Measurements from ENCODE around the gene C3orf33.
"Not testable (repeated sequence)": the region's sequence is repeated elsewhere in the genome, so short reads cannot be mapped to it uniquely, and the experiment has no call there.

Gene C3orf33

GRCh38 chr3:155805802-155806618 lies at the start of gene C3orf33:
TSS of gene C3orf33 (minus strand) at chr3:155806278. CDS start at chr3:155806252, 26 bp downstream.
- peak; percentile 26 for DNase-seq

GRCh38 chr3:155854141-155854940 lies 48.3 kb upstream of the C3orf33 start, which contains the start of gene SLC33A1:
TSS of gene SLC33A1 (minus strand) at chr3:155854427. CDS start at chr3:155853997, 430 bp downstream.
- peak; percentile 98 for DNase-seq

GRCh38 chr3:155853214-155854140 lies 47.4 kb upstream of the C3orf33 start:
- no peak for DNase-seq

DNA sequence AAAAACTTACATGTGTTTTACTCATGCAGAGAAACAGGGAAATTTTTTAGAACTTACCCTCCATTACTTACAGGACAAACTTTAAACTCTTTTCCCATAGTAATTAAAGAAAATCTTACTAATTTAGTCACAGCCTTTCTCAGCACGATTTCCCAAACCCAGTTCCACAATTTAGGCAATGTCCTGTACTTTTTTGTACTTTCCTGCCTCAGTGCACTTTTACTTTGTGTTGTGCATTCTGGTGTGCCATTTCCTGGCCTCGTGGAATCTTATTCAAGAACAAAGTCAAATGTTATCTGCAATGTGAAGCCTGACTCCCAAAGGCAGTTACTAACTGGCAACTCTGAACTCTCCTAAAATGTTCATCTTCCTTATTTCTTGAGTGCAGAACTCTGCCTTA lies 46.3 kb upstream of the C3orf33 start:
- no peak for DNase-seq

DNA sequence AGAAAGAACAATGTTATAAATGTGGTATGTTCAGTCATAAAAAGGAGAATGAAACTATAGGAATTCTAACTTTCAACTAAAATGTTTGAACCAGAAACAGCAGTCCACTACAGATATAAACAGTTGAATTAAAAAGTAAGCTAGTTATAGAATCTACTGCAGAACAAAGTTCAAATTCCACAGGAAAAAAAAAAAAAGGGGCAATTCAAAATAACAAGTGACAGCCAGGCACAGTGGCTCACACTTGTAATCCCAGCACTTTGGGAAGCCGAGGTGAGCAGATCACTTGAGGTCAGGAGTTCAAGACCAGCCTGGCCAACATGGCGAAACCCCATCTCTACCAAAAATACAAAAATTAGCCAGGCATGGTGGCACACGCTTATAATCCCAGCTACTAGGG lies 43.3 kb upstream of the C3orf33 start:
- DNase-seq: not testable (repeated sequence)

- DNase-seq: no peak
These were observed 41.9 kb upstream of the C3orf33 start for GRCh38 chr3:155847993-155848392.

- no peak for DNase-seq
These were observed 40.0 kb upstream of the C3orf33 start for GRCh38 chr3:155846119-155846518.

DNA sequence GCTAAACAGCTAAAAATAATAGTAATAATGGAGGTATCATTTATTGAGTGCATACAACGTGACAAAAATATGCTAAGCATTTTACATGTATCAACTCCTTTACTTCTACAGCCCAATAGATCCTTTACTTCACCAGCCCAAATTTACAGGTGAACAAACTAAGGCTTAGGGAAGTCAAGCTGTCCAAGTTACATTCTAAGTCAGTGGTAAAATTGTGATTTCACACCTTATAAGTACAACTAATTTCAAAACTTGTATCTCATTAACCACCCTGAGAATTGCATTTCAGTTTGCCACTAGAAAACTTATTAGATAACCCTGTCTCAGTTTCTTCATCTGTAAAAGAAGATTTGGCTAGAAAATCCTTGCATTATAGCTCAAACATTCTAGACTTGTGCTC lies 37.5 kb upstream of the C3orf33 start:
- no peak for DNase-seq

- DNase-seq: no peak
These were observed 29.4 kb upstream of the C3orf33 start for GRCh38 chr3:155835341-155836071.

GRCh38 chr3:155828490-155829098 lies 22.5 kb upstream of the C3orf33 start:
- not testable (repeated sequence) for DNase-seq

- DNase-seq: no peak
These were observed 9.0 kb upstream of the C3orf33 start for GRCh38 chr3:155815030-155815545.

DNA sequence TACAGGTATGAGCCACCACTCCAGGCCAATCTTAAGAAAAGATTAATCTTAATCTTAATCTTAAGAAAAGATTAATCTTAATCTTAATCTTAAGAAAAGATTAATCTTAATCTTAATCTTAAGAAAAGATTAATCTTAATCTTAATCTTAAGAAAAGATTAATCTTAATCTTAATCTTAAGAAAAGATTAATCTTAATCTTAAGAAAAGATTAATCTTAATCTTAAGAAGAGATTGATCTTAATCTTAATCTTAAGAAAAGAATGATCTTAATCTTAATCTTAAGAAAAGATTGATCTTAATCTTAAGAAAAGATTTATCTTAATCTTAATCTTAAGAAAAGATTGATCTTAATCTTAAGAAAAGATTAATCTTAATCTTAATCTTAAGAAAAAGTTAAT lies 7.1 kb upstream of the C3orf33 start:
- DNase-seq: not testable (repeated sequence)

DNA sequence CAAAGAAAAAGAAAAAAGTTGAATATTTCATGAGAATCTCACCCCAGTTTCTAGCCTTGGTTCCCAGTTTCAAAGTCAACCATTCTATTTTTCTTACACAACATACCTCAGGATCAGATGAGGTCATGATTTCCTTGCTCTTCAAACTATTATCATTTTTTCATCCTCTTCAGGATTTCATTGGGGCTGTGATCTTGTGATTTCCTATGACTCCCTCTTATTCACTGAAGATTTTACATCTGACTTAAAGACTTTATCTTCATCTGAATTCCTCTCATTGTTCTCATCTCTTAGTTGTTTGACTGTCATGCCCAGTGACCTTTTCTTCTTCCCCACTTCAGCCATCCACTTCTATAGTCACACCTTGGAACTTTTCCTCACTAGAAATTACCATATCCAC lies 3.1 kb upstream of the C3orf33 start:
- no peak for DNase-seq

DNA sequence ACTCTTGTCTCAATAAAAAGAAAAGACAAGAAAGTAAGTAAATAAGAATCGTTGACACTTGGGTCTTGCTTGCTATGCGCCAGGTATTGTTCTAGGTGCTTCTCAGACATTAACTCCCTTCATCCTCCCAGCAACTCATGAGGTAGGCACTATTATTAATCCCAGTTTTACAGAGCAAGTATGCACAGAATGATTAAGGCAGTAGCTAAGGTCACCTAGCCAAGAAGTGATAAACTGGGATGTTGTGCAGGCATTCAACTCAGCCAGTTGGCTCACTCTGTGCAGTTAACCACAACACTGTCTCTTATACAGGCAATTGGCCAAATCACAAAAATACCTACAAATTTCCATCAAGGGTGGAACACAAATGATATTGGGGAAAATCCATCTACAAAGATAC lies 1.7 kb upstream of the C3orf33 start:
- DNase-seq: no peak

GRCh38 chr3:155805204-155805801 lies 775 bp downstream of the C3orf33 start:
- no peak for DNase-seq

- no peak for DNase-seq
These were observed 1.8 kb downstream of the C3orf33 start for GRCh38 chr3:155804323-155804722.

DNA sequence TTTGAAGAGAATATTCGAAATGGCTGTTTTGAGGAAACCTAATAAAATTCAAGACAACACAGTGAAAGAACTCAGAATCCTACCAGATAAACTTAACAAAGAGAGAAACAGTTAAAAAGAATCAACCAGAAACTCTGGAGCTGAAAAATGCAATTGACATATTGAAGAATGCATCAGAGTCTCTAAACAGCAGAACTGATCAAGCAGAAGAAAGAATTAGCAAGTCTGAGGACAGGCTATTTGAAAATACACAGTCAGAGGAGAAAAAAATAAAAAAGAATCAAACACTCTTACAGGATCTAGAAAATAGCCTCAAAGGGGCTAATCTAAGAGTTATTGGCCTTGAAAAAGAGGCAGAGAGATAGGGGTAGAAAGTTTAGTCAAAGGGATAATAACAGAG lies 13.5 kb downstream of the C3orf33 start:
- DNase-seq: no peak

DNA sequence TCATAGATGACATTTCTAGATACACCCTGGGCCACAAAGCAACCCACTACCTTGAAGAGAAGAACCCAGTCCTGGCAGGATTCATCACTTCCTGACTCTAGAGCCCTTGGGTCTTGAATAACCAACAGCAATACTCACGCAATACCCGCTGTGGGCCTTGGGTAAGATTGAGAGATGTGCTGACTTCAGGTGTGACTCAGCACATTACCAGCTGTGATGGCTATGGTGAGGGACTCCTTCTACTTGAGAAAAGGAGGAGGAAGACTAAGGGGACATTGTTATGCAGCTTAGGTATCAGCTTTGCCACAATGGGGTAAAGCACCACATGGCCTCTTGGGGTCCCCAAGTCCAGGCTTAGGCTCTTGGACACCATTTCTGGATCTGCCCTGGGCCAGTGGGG lies 14.9 kb downstream of the C3orf33 start:
- DNase-seq: peak; percentile 32

- DNase-seq: no peak
These were observed 15.7 kb downstream of the C3orf33 start for GRCh38 chr3:155790272-155790925.

DNA sequence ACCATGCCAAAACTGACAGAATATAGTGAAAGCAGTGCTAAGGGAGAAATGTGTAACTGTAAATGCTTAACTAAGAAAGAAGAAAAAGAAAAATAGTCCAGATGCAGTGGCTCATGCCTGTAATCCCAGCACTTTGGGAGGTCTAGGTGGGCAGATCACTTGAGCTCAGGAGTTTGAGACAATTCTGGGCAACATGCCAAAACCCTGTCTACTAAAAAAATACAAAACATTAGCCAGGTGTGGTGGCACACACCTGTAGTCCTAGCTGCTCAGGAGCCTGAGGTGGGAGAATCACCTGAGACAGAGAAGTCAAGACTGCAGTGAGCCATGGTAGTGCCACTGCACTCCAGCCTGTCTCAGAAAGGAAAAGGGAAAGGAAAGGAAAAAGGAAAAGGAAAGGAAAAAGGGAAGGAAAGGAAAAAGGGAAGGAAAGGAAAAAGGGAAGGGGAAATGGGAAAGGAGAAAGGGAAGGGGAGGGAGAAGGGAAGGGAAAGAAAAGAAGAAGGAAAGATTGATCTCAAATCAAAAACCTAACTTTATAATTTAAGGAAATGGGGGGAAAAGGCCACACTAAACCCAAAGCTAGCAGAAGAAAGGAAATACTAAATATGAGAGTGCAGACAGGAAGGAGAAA lies 20.3 kb downstream of the C3orf33 start:
- DNase-seq: no peak

Measured in NK-92 treated with Interleukin-12 subunit alpha and Interleukin-12 subunit beta, amount 100 ng/mL, for 24 hours (cell line).